GM21360 (cell line): ENCODE results near the gene PKN2.
"Not testable (repeated sequence)": the region's sequence is repeated elsewhere in the genome, so short reads cannot be mapped to it uniquely, and the experiment has no call there.

Experiments used
- ATAC-seq: cut with Tn5 transposase; IDR thresholded peaks from one replicate; pipeline ENCODE4 v1.9.1; 2021; ENCODE audit warnings: mild to moderate bottlenecking, moderate library complexity; ENCODE audit not compliant: unreplicated experiment

Gene PKN2

GRCh38 chr1:88783145-88783544 is 99.1 kb downstream of the PKN2 start:
- ATAC-seq = no peak

DNA sequence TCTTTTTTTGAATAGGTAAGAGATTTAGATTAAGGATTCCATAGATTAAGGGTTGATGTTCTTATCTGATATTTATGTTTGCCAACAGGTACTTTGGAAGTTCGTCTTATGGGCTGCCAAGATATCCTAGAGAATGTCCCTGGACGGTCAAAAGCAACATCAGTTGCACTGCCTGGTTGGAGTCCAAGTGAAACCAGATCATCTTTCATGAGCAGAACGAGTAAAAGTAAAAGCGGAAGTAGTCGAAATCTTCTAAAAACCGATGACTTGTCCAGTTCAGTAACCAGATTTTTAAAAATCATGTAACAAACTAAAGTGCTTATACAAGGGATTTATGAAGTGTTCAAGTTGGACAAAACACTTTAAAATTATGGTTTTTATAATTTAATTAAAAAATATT is 100.5 kb downstream of the PKN2 start:
- no peak for ATAC-seq

GRCh38 chr1:88787023-88787903 is 103.2 kb downstream of the PKN2 start:
- ATAC-seq = no peak

GRCh38 chr1:88791192-88791591 is 107.1 kb downstream of the PKN2 start:
- ATAC-seq = no peak

- ATAC-seq = no peak
Observed at GRCh38 chr1:88799491-88799890, 115.4 kb downstream of the PKN2 start.

DNA sequence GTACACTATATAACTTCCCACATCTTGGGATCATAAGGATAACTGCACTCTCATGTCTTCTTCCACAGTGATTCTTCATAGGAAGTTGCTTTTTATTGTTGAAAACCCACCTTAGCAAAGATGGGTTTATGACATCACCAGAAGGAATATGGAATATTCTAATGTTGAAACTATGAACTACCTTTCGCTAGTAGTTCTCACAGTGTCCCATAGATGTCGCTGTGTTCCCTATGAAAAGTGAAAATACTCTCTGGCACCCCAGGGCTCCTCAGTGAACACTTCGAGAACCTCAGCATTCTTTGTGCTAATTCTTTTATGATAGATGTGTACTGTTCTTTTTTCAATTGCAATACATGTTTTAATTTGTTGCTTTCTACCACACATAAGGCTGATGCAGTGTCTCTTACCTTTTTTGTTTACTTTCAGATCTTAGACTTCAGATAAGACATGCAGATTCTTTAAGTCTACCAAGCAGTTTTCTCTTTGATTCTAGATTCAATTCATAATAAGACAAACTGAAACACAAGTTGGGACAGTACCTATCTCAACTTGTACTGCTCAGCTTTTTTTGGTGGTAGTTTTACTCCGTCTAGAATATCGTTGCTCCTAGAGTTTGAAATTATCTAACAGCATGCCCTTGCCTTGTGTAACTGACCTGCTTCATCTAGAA is 116.4 kb downstream of the PKN2 start:
- no peak for ATAC-seq

DNA sequence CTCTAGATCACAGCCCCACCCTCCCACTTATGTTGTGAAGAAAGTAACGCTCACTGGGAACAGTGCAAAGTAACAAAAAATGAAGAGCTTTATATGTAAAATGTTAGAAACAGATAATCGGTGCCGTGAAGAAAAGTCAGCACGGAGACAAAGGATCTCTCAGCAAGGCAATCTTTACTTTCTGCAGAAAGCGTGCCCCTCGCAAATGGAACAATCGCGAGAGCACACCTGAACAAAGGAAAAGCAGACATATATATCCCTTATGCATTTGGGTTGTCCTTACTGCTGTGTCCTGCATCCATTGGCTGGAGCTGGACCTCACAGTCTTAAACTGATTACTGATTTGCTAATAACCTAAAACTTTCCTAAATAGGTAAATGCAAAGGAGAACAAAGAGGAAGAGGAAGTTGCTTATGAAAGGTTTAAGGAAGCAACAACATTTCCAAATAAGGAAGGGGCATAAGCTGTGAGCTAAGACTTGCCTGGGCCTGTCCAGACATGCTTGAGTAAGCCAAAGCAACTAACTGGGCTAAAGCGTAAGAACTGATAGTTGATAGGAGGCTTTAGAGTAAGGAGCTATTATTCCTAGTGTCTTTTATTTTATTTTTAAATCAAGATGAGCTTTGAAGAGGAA is 117.6 kb downstream of the PKN2 start:
- no peak for ATAC-seq

- ATAC-seq = no peak
Observed at GRCh38 chr1:88802404-88802803, 118.3 kb downstream of the PKN2 start.

- ATAC-seq = no peak
Observed at GRCh38 chr1:88802950-88803349, 118.9 kb downstream of the PKN2 start.

- no peak for ATAC-seq
Observed at GRCh38 chr1:88803444-88803843, 119.4 kb downstream of the PKN2 start.

- no peak for ATAC-seq
Observed at GRCh38 chr1:88812366-88812765, 128.3 kb downstream of the PKN2 start.

DNA sequence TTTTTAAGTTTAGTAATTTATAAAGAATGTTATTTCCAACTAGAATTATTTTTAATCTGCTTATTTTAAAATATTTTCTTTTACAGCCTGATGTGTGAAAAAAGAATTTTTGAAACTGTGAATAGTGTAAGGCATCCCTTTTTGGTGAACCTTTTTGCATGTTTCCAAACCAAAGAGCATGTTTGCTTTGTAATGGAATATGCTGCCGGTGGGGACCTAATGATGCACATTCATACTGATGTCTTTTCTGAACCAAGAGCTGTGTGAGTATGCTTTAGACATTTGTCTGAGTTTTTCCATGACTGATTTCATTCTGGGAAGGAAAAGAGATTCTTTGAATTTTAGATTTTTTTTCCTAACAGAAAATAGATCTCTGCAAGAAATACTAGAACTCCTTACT is 129.4 kb downstream of the PKN2 start:
- ATAC-seq = no peak

DNA sequence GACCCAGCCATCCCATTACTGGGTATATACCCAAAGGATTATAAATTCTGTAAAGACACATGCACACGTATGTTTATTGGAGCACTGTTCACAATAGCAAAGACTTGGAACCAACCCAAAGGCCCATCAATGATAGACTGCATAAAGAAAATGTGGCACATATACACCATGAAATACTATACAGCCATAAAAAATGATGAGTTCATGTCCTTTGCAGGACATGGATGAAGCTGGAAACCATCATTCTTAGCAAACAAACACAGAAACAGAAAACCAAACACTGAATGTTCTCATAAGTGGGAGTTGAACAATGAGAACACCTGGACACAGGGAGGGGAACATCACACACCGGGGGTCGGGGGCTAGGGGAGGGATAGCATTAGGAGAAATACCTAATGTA is 135.6 kb downstream of the PKN2 start:
- ATAC-seq = not testable (repeated sequence)

GRCh38 chr1:88825721-88826120 is 141.6 kb downstream of the PKN2 start:
- ATAC-seq = no peak

DNA sequence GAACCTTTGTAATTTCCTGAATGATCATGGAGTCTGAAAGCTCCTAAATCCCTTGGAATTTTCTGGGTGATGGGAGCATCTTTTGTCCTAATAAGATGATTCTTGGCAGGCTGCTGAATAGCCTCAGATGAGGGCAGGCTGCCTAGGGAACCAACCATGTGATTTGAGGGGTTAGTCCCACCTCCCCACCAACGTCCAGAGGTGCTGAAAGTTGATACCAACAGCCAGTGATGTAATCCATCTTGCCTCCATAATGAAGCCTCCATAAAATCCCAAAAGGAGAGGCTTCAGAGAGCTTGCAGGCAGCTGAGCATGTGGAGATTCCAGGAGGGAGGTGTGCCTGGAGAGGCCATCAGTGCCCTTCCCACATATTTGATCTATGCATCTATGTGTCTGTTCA is 163.6 kb downstream of the PKN2 start:
- no peak for ATAC-seq

- ATAC-seq = no peak
Observed at GRCh38 chr1:88851303-88852063, 167.4 kb downstream of the PKN2 start.

GRCh38 chr1:88867743-88868521 is 183.9 kb downstream of the PKN2 start:
- ATAC-seq = no peak

- not testable (repeated sequence) for ATAC-seq
Observed at GRCh38 chr1:88869644-88870043, 185.6 kb downstream of the PKN2 start.

DNA sequence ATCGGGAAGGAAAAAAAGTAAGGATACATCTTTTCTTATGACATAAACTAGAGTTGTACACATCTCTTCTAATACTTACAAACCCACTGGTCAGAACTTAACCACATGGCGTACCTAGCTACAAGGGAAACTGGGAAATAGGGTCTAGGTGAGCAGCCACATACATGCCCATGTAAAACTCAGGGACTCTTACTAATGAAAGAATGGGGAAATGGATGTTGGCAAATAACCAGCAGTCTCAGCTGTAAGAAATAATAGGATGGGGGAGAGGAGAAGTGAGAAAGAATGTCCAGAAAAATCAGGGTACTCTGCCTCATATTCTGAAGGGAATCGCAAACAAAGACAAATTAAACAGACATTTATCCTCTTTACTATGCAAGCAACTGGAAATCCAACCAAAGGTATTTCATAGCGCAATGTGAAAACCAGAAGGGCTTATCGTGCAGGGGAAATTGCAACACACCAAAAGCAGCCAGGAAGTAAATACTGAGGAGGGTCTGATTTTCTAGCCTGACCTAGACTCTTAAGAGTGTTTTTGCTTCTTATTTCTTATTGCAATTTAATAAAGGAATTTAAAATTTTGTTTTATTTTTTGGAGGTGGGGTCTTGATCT is 189.8 kb downstream of the PKN2 start:
- no peak for ATAC-seq

- ATAC-seq = no peak
Observed at GRCh38 chr1:88875595-88875994, 191.5 kb downstream of the PKN2 start.
